ENCODE results near the gene BCL2L15. TPM values are rescaled to one million over a fixed set of nuclear protein-coding genes. Genes with fewer than 3 reads are reported as not detected.

BCL2L15 gene
- total and polyA plus RNA-seq, 2 of the 8 experiments (the other 6 are each of a cell fraction or from before 2014, with no cell fraction given), result 0.32 to 0.36 TPM

GRCh38 chr1:113890816-113891215 is 3.4 kb upstream of the BCL2L15 start:
- POLR2A ChIA-PET (ENCODE audit: partially characterized antibody), result no interaction called here
- TF ChIP-seq RBBP5 (IDR thresholded peaks at IDR 0.05; ENCODE audit: borderline replicate concordance, low read depth, low read length) (no peak), SRF (IDR thresholded peaks at IDR 0.05; ENCODE audit: low read depth, low read length) (no peak), SP2 (IDR thresholded peaks at IDR 0.05; ENCODE audit: low read length) (no peak), RNF2 (IDR thresholded peaks at IDR 0.05; ENCODE audit: borderline replicate concordance, low read depth, low read length, missing control alignments, poor library complexity, severe bottlenecking) (no peak), TAF1 (IDR thresholded peaks at IDR 0.05; ENCODE audit: low read depth, low read length) (no peak), JUN (IDR thresholded peaks at IDR 0.05; ENCODE audit: low read depth, low read length) (no peak), NRF1 (IDR thresholded peaks at IDR 0.05; ENCODE audit: low read depth, low read length) (no peak)

More at GRCh38 chr1:113890816-113891215, 3.4 kb upstream of the BCL2L15 start:
- no peaks in the 10 kb centered on the region for H3K79me2 ChIP-seq (ENCODE audit: control insufficient read depth in 1 of 2, insufficient read depth in 2 of 2, low read length in 2 of 2)
- no peak overlapping the region for H3K9ac ChIP-seq (replicated peaks in 1 of 4; ENCODE audit: extremely low read depth in 1 of 4, low read depth in 3 of 4, low read length in 3 of 4)
- no peak overlapping the region for H2BK20ac ChIP-seq (ENCODE audit: low read length)
- no peak for FAIRE-seq
- H2BK12ac ChIP-seq (ENCODE audit: low read depth, low read length), result no peak overlapping the region
- no peak overlapping the region for H2BK5ac ChIP-seq (ENCODE audit: low read depth, low read length)
- no peaks in the 10 kb centered on the region for H3K27me3 ChIP-seq (replicated peaks in 1 of 4; ENCODE audit: control insufficient read depth in 3 of 4, extremely low read depth in 1 of 4, insufficient read depth in 3 of 4, low read length in 3 of 4)
- 42% methylated on average over 2 of the region's 2 CpGs; no CpG with 5 or more reads in 1 of the 2 experiments for WGBS, 2 experiments (ENCODE audit: extremely low coverage in 1 of 2, insufficient coverage in 1 of 2, insufficient read length in 1 of 2, insufficient replicate concordance in 2 of 2, low coverage in 1 of 2, low lambda C conversion rate in 2 of 2, missing lambda C conversion rate in 1 of 2)
- no peak overlapping the region for H3K4me2 ChIP-seq (ENCODE audit: insufficient read depth in 1 of 2, low read depth in 2 of 2, low read length in 2 of 2)
- no peak overlapping the region for H3K27ac ChIP-seq (ENCODE audit: low read depth, low read length)
- CTCF ChIA-PET (ENCODE audit: partially characterized antibody), result no interaction called here
- H3K23ac ChIP-seq (ENCODE audit: insufficient read length), result no peak overlapping the region
- no peak overlapping the region for H3K14ac ChIP-seq (ENCODE audit: insufficient read length)
- no peak overlapping the region for H2BK120ac ChIP-seq (replicated peaks; ENCODE audit: low read depth, low read length)
- H2AFZ ChIP-seq (ENCODE audit: low read length), result no peak overlapping the region
- H2BK15ac ChIP-seq (ENCODE audit: low read length), result no peak overlapping the region
- H3K4ac ChIP-seq (replicated peaks; ENCODE audit: insufficient read length, low read depth, low read length), result no peak overlapping the region
- no peak overlapping the region for H4K5ac ChIP-seq (ENCODE audit: insufficient read length, low read depth, low read length)
- no peaks in the 10 kb centered on the region for H3K4me1 ChIP-seq (replicated peaks in 1 of 4; ENCODE audit: control insufficient read depth in 3 of 4, insufficient read depth in 4 of 4, low read length in 3 of 4)
- no peaks in the 10 kb centered on the region for H3K9me3 ChIP-seq (ENCODE audit: insufficient read depth in 2 of 2, low read depth in 1 of 2, low read length in 1 of 2)
- H4K91ac ChIP-seq (replicated peaks; ENCODE audit: insufficient read length, low read length), result no peak overlapping the region
- no peak overlapping the region for H4K8ac ChIP-seq (ENCODE audit: extremely low read depth, insufficient read depth, low read length)
- no peak overlapping the region for H3K56ac ChIP-seq (replicated peaks; ENCODE audit: insufficient read length, low read depth, low read length)
- H3K36me3 ChIP-seq (ENCODE audit: control insufficient read depth in 2 of 4, insufficient read depth in 4 of 4, low read length in 3 of 4), result peaks cover 0 to 5% (median under 1%) of the 10 kb centered on the region in 4 experiments; a peak in 2 of 8 replicates
- H3K79me1 ChIP-seq (ENCODE audit: low read depth, low read length), result no peaks in the 10 kb centered on the region
- H3K18ac ChIP-seq (ENCODE audit: extremely low read depth, low read length), result no peak overlapping the region
- H2AK5ac ChIP-seq (ENCODE audit: low read depth, low read length), result no peak overlapping the region
- DNase-seq (ENCODE audit: low read depth in 1 of 2, low spot score in 2 of 2), result no peak
- H4K20me1 ChIP-seq (replicated peaks in 1 of 2; ENCODE audit: control insufficient read depth in 1 of 2, insufficient read depth in 2 of 2, low read length in 2 of 2), result no peaks in the 10 kb centered on the region
- H3K23me2 ChIP-seq (ENCODE audit: low read depth, low read length), result no peaks in the 10 kb centered on the region
- no peak overlapping the region for H3K4me3 ChIP-seq (ENCODE audit: extremely low read depth in 1 of 4, insufficient read depth in 2 of 4, low read depth in 3 of 4, low read length in 4 of 4)
